CD14-positive monocyte (primary cell): ENCODE results near the gene TMEM214. TPM values are rescaled to one million over a fixed set of nuclear protein-coding genes. Genes with fewer than 3 reads are reported as not detected.

ENCODE experiments used
- DNase-seq, 3 donors: peaks; one replicate each; pipeline ENCODE4 v3.0.0-alpha.2; 2011 to 2022
- H2AFZ ChIP-seq: 2 replicates; pipeline ENCODE4 v1.6.0; 2012; ENCODE audit warnings: mild to moderate bottlenecking, low read depth, low read length, inconsistent platforms; ENCODE audit not compliant: insufficient read depth, poor library complexity, severe bottlenecking
- H3K27ac ChIP-seq, 2 donors: 1 replicate in 1 of 2; 2 replicates in 1 of 2; pipeline ENCODE4 v1.5.1; 2012 to 2013; ENCODE audit warnings: low read length in 2 of 2, control low read depth in 1 of 2, inconsistent platforms in 1 of 2, low read depth in 1 of 2, mild to moderate bottlenecking in 1 of 2
- H3K27me3 ChIP-seq, 2 donors: one replicate each; pipeline versions ENCODE4 v1.6.0 to v1.6.1; 2011 to 2013; ENCODE audit warnings: low read length in 2 of 2; ENCODE audit not compliant: control insufficient read depth in 2 of 2, insufficient read depth in 2 of 2
- H3K36me3 ChIP-seq, 2 donors: replicated peaks in 1 of 2; 1 replicate in 1 of 2; 2 replicates in 1 of 2; pipeline versions ENCODE4 v1.5.1 to v1.6.1; 2012 to 2013; ENCODE audit warnings: low read length in 2 of 2, control low read depth in 1 of 2, inconsistent platforms in 1 of 2, mild to moderate bottlenecking in 1 of 2; ENCODE audit not compliant: insufficient read depth in 2 of 2, control insufficient read depth in 1 of 2
- H3K4me1 ChIP-seq, 2 donors: 1 replicate in 1 of 2; 2 replicates in 1 of 2; pipeline versions ENCODE4 v1.5.1 to v1.6.1; 2012 to 2013; ENCODE audit warnings: low read length in 2 of 2, control low read depth in 1 of 2, inconsistent platforms in 1 of 2, mild to moderate bottlenecking in 1 of 2, moderate library complexity in 1 of 2; ENCODE audit not compliant: insufficient read depth in 2 of 2, control insufficient read depth in 1 of 2
- H3K4me2 ChIP-seq: replicated peaks from 2 replicates; pipeline ENCODE3; 2012; ENCODE audit warnings: low read length, moderate library complexity, mild to moderate bottlenecking; ENCODE audit not compliant: poor library complexity, severe bottlenecking; ENCODE audit errors: extremely low read depth
- H3K4me3 ChIP-seq, 3 experiments: fragments of 200-600 bp in 1 of 3; sonication (generic) in 1 of 3; replicated peaks in 1 of 3; 1 replicate in 2 of 3; 2 replicates in 1 of 3; pipeline ENCODE4 v1.5.1; 2011 to 2013; ENCODE audit warnings: low read length in 3 of 3, mild to moderate bottlenecking in 3 of 3, control low read depth in 2 of 3, low read depth in 2 of 3, inconsistent platforms in 1 of 3, moderate library complexity in 1 of 3
- H3K79me2 ChIP-seq: 2 replicates; pipeline ENCODE4 v1.6.0; 2012; ENCODE audit warnings: mild to moderate bottlenecking, control low read depth, inconsistent platforms, low read length, moderate library complexity; ENCODE audit not compliant: insufficient read depth
- H3K9ac ChIP-seq: 2 replicates; pipeline ENCODE4 v1.6.0; 2017; ENCODE audit warnings: low read length, mild to moderate bottlenecking; ENCODE audit not compliant: insufficient read depth, poor library complexity, severe bottlenecking
- H3K9me3 ChIP-seq, 2 donors: replicated peaks in 1 of 2; 1 replicate in 1 of 2; 2 replicates in 1 of 2; pipeline versions ENCODE4 v1.5.1 to v1.6.1; 2012 to 2013; ENCODE audit warnings: low read length in 2 of 2, control low read depth in 1 of 2; ENCODE audit not compliant: control insufficient read depth in 1 of 2, insufficient read depth in 1 of 2
- H4K20me1 ChIP-seq: 2 replicates; pipeline ENCODE4 v1.6.0; 2012; ENCODE audit warnings: mild to moderate bottlenecking, low read length, control low read depth, moderate library complexity; ENCODE audit not compliant: insufficient read depth
- H3K27ac Mint-ChIP-seq, 7 donors: one replicate each; pipeline ENCODE4 v1.8.0; 2020; ENCODE audit warnings: mild to moderate bottlenecking in 7 of 7, mixed read lengths in 7 of 7, moderate library complexity in 6 of 7, inconsistent platforms in 2 of 7
- H3K27me3 Mint-ChIP-seq, 3 donors: one replicate each; pipeline ENCODE4 v1.8.0; 2021 to 2022; ENCODE audit warnings: low read depth in 3 of 3, mild to moderate bottlenecking in 3 of 3, mixed read lengths in 3 of 3, moderate library complexity in 3 of 3, inconsistent platforms in 1 of 3
- H3K36me3 Mint-ChIP-seq, 2 donors: one replicate each; pipeline ENCODE4 v1.8.0; 2020; ENCODE audit warnings: mixed read lengths in 2 of 2, inconsistent platforms in 1 of 2, mild to moderate bottlenecking in 1 of 2
- H3K4me1 Mint-ChIP-seq: one replicate; pipeline ENCODE4 v1.8.0; 2020; ENCODE audit warnings: mild to moderate bottlenecking, mixed read lengths
- H3K4me3 Mint-ChIP-seq, 2 donors: one replicate each; pipeline ENCODE4 v1.8.0; 2020; ENCODE audit warnings: mild to moderate bottlenecking in 2 of 2, mixed read lengths in 2 of 2, moderate library complexity in 1 of 2
- H3K9me3 Mint-ChIP-seq, 7 donors: one replicate each; pipeline ENCODE4 v1.8.0; 2020 to 2022; ENCODE audit warnings: mixed read lengths in 7 of 7, mild to moderate bottlenecking in 6 of 7, moderate library complexity in 6 of 7, inconsistent platforms in 2 of 7
- CTCF ChIP-seq: fragments of 200-600 bp; IDR thresholded peaks from one replicate; pipeline ENCODE4 v1.8.0; 2022; ENCODE audit warnings: antibody characterized with exemption, mild to moderate bottlenecking
- whole genome bisulfite sequencing: methylation state at CpG from one replicate; pipeline ENCODE4 v1.1.5; 2013; ENCODE audit warnings: missing lambda C conversion rate; ENCODE audit not compliant: insufficient coverage; 5-methylcytosine and 5-hydroxymethylcytosine counted together
- intact Hi-C, 2 donors: fragments of 100-400 bp; cut with micrococcal nuclease; formaldehyde crosslinking; loops; one replicate each; pipeline versions ENCODE4 v1.15.0 to v1.15.1; 2023
- polyA plus RNA-seq, 3 donors: library from polyadenylated mRNA; depleted of rRNA in 1 of 3; unstranded in 2 of 3; stranded (reverse) in 1 of 3; fragments of 300-500 nt in 2 of 3; fragments of >200 nt in 1 of 3; fragmentation: Illumina TruSeq in 2 of 3; gene quantifications; 1 replicate in 2 of 3; 2 replicates in 1 of 3; pipeline ENCODE4 v1.2.3, GENCODE V29; 2012 to 2021

TMEM214 gene
- polyA plus RNA-seq, 3 donors, result 18.3 to 61.7 (median 26.9) TPM

- Histone ChIP-seq H3K4me2 (no peak overlapping the region), H3K4me3 (no peak overlapping the region), H3K27ac (no peak overlapping the region), H3K9me3 (no peaks in the 10 kb centered on the region), H3K27me3 (no peaks in the 10 kb centered on the region), H4K20me1 (peaks cover 15% of the 10 kb centered on the region), H3K36me3 (peaks cover 31 to 60% of the 10 kb centered on the region in 2 donors), H3K9ac (no peak overlapping the region), H2AFZ (no peak overlapping the region), H3K79me2 (peaks cover 13% of the 10 kb centered on the region), H3K4me1 (peaks cover under 1 to 2% of the 10 kb centered on the region in 2 donors)
- TF ChIP-seq CTCF, result no peak
- no peak for DNase-seq
- H3K9me3 Mint-ChIP-seq, result no peaks in the 10 kb centered on the region
- peaks cover 48 to 70% of the 10 kb centered on the region in 2 donors for H3K36me3 Mint-ChIP-seq
- H3K27ac Mint-ChIP-seq, result no peak overlapping the region
- H3K4me3 Mint-ChIP-seq, result no peak overlapping the region
- intact Hi-C loops, result no loop called here
- H3K4me1 Mint-ChIP-seq, result peaks cover 8% of the 10 kb centered on the region
- peaks cover 0 to 2% (median 0%) of the 10 kb centered on the region in 3 donors for H3K27me3 Mint-ChIP-seq
- 100% methylated on average over 1 of the region's 3 CpGs for WGBS
Observed at GRCh38 chr2:27065128-27065527, 32.4 kb downstream of the TMEM214 start.

DNA sequence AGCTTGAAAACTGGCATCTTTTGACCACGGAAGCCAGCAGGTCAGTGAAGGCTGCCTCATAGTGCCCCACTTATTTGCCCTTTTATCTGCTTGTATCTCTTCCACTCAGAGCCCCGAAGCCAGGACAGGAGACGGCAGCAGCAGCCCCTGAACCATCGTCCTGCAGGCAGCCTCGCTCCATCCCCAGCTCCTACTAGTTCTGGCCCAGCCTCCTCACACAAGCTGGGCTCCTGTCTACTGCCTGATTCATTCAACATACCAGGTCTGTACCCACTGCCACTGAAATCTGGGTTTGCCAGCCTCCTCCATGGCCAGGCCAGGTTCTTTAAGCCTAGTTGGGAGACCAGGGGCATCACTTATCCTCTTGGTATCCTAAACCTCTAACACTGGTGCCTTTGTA lies 34.6 kb downstream of the TMEM214 start:
- H3K27me3 Mint-ChIP-seq, result peaks cover 0 to 2% (median 0%) of the 10 kb centered on the region in 3 donors
- H3K27ac Mint-ChIP-seq, result peak overlapping the region in 1 of 7 donors; percentile 21
- H3K4me3 ChIP-seq, result no peak overlapping the region
- peaks cover 24% of the 10 kb centered on the region for H3K79me2 ChIP-seq
- TF ChIP-seq CTCF, result no peak
- no peaks in the 10 kb centered on the region for H3K27me3 ChIP-seq
- peaks cover 22% of the 10 kb centered on the region for H3K4me1 Mint-ChIP-seq
- H3K9me3 Mint-ChIP-seq, result no peaks in the 10 kb centered on the region
- H3K9ac ChIP-seq, result no peak overlapping the region
- intact Hi-C loops, result no loop called here
- H3K4me1 ChIP-seq, result peaks cover 18 to 20% of the 10 kb centered on the region in 2 donors
- DNase-seq, result no peak
- H3K36me3 Mint-ChIP-seq, result peaks cover 44 to 57% of the 10 kb centered on the region in 2 donors
- H3K4me3 Mint-ChIP-seq, result no peak overlapping the region
- no peak overlapping the region for H2AFZ ChIP-seq
- no peak overlapping the region for H3K4me2 ChIP-seq
- H3K27ac ChIP-seq, result no peak overlapping the region
- no peaks in the 10 kb centered on the region for H3K9me3 ChIP-seq
- peaks cover 15% of the 10 kb centered on the region for H4K20me1 ChIP-seq
- H3K36me3 ChIP-seq, result peaks cover 23 to 62% of the 10 kb centered on the region in 2 donors
- 100% methylated on average over 2 of the region's 5 CpGs for WGBS
